Activated naive CD8-positive, alpha-beta T cell treated with anti-CD3 and anti-CD28 coated beads, Interleukin-2, amount 50 U/mL, for 24 hours (primary cell): ENCODE measurements around the gene SLC2A9.
"Not testable (repeated sequence)": the region's sequence is repeated elsewhere in the genome, so short reads cannot be mapped to it uniquely, and the experiment has no call there.

ENCODE experiments used
- ATAC-seq: fragments of 150-1000 bp; cut with Tn5 transposase; one replicate; pipeline ENCODE4 v1.10.0; 2021
- DNase-seq: peaks from one replicate; pipeline ENCODE4 v3.0.0; 2021
- H3K27ac Mint-ChIP-seq: one replicate; pipeline ENCODE4 v1.8.0; 2021; ENCODE audit warnings: mild to moderate bottlenecking, mixed read lengths
- H3K27me3 Mint-ChIP-seq: one replicate; pipeline ENCODE4 v1.8.0; 2021; ENCODE audit warnings: mixed read lengths
- H3K36me3 Mint-ChIP-seq: one replicate; pipeline ENCODE4 v1.8.0; 2021; ENCODE audit warnings: low read depth, mixed read lengths
- H3K4me1 Mint-ChIP-seq: one replicate; pipeline ENCODE4 v1.8.0; 2021; ENCODE audit warnings: mixed read lengths
- H3K4me3 Mint-ChIP-seq: one replicate; pipeline ENCODE4 v1.8.0; 2021; ENCODE audit warnings: mild to moderate bottlenecking, moderate library complexity, mixed read lengths
- H3K9me3 Mint-ChIP-seq: one replicate; pipeline ENCODE4 v1.8.0; 2021; ENCODE audit warnings: mixed read lengths

The SLC2A9 gene

DNA sequence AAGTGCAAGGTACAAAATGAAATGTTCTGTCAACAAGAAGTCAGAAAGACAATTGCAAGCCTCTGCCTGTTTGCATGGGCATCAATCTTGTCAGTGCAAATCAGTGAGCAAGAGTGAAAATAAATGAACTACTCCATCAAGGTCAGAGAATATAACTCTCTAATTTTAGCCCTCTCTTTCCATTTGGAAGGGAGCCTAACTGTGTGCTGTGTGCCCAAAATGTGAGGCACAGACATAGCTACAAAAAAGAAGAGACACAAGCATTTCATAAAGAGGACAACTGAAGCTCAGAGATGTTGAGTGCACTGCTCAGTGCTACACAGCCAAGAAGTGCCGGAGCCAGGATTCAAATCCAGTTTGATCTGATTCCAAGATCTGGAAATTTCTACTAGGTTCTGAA lies 114.3 kb downstream of the SLC2A9 start:
- Mint-ChIP-seq H3K9me3 (no peaks in the 10 kb centered on the region), H3K27ac (no peak overlapping the region), H3K27me3 (peaks cover 4% of the 10 kb centered on the region), H3K36me3 (no peaks in the 10 kb centered on the region), H3K4me1 (no peaks in the 10 kb centered on the region), H3K4me3 (no peak overlapping the region)
- no peak for ATAC-seq
- no peak for DNase-seq

- H3K9me3 Mint-ChIP-seq = no peaks in the 10 kb centered on the region
- no peaks in the 10 kb centered on the region for H3K4me1 Mint-ChIP-seq
- DNase-seq (no peak), ATAC-seq (peak; percentile 69)
- H3K36me3 Mint-ChIP-seq = no peaks in the 10 kb centered on the region
- H3K4me3 Mint-ChIP-seq = no peak overlapping the region
- no peak overlapping the region for H3K27ac Mint-ChIP-seq
- peaks cover 4% of the 10 kb centered on the region for H3K27me3 Mint-ChIP-seq
These were observed 116.2 kb downstream of the SLC2A9 start for GRCh38 chr4:9904976-9905587.

GRCh38 chr4:9903317-9903716 lies 118.0 kb downstream of the SLC2A9 start:
- Mint-ChIP-seq H3K36me3 (no peaks in the 10 kb centered on the region), H3K9me3 (no peaks in the 10 kb centered on the region), H3K27ac (no peak overlapping the region), H3K4me3 (no peak overlapping the region), H3K4me1 (no peaks in the 10 kb centered on the region), H3K27me3 (peaks cover 3% of the 10 kb centered on the region)
- ATAC-seq = no peak
- DNase-seq = no peak

- H3K36me3 Mint-ChIP-seq = no peaks in the 10 kb centered on the region
- ATAC-seq (no peak), DNase-seq (no peak)
- H3K27me3 Mint-ChIP-seq = peaks cover 3% of the 10 kb centered on the region
- no peaks in the 10 kb centered on the region for H3K4me1 Mint-ChIP-seq
- no peak overlapping the region for H3K4me3 Mint-ChIP-seq
- H3K9me3 Mint-ChIP-seq = no peaks in the 10 kb centered on the region
- no peak overlapping the region for H3K27ac Mint-ChIP-seq
These were observed 120.0 kb downstream of the SLC2A9 start for GRCh38 chr4:9901257-9901656.

DNA sequence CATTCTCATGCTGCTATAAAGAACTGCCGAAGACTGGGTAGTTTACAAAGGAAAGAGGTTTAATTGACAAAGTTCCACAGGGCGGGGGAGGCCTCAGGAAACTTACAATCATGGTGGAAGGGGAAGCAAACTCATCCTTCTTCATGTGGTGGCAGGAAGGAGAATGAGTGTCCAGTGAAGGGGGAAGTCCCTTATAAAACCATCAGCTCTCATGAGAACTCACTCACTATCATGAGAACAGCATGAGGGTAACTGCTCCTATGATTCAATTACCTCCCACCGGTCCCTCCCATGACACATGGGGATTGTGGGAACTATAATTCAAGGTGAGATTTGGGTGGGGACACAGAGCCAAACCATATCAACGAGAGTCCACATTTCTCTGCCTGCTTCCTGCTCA lies 120.7 kb downstream of the SLC2A9 start:
- H3K27me3 Mint-ChIP-seq, ATAC-seq, H3K4me3 Mint-ChIP-seq, H3K4me1 Mint-ChIP-seq, H3K9me3 Mint-ChIP-seq, H3K36me3 Mint-ChIP-seq, H3K27ac Mint-ChIP-seq, DNase-seq: not testable (repeated sequence)

DNA sequence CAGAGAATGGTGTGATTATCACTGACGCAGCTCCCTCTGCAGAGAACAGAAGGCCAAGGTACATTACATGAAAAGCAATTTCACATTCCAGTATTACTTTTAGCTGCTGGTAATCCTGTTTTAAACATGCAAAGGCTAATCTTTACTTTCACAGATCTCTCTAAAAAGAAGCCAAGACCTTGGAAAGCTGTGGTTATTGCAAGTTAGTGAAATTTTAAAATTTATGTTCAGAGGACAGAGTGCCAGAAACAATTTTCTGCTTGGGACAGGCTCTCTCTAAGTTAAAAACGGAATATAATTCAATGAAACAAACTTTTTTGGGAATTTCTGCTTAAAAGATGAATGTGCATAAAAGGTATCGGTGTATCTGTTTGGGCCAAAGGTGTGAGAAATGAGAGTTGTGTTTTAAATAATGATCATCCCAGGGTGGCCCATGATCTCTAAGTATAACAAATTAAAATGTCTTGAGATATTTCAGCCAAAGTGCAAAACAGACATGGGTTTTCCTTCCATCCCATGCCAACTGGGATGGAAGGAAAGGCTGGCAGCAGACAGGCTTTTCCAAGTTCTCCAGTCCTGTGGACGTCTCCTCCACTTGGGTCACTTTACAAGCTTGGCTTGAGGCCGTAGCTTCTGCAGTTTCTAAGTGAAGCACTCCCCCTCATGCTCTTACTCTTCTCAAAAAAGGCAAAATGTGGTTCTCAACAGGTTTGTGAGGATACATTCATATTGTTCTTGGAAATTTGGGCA lies 121.8 kb downstream of the SLC2A9 start:
- peaks cover 3% of the 10 kb centered on the region for H3K27me3 Mint-ChIP-seq
- H3K36me3 Mint-ChIP-seq = no peaks in the 10 kb centered on the region
- DNase-seq (no peak), ATAC-seq (no peak)
- no peaks in the 10 kb centered on the region for H3K4me1 Mint-ChIP-seq
- no peak overlapping the region for H3K27ac Mint-ChIP-seq
- H3K4me3 Mint-ChIP-seq = no peak overlapping the region
- no peaks in the 10 kb centered on the region for H3K9me3 Mint-ChIP-seq

- DNase-seq (no peak), ATAC-seq (no peak)
- H3K4me3 Mint-ChIP-seq = no peak overlapping the region
- H3K4me1 Mint-ChIP-seq = no peaks in the 10 kb centered on the region
- H3K9me3 Mint-ChIP-seq = no peaks in the 10 kb centered on the region
- peaks cover 3% of the 10 kb centered on the region for H3K27me3 Mint-ChIP-seq
- no peaks in the 10 kb centered on the region for H3K36me3 Mint-ChIP-seq
- no peak overlapping the region for H3K27ac Mint-ChIP-seq
These were observed 122.5 kb downstream of the SLC2A9 start for GRCh38 chr4:9898596-9899305.

- Mint-ChIP-seq H3K27ac (no peak overlapping the region), H3K4me3 (no peak overlapping the region), H3K36me3 (no peaks in the 10 kb centered on the region), H3K4me1 (no peaks in the 10 kb centered on the region), H3K9me3 (no peaks in the 10 kb centered on the region), H3K27me3 (no peaks in the 10 kb centered on the region)
- ATAC-seq (no peak), DNase-seq (no peak)
These were observed 126.0 kb downstream of the SLC2A9 start for GRCh38 chr4:9895333-9895705.

- H3K27ac Mint-ChIP-seq = no peak overlapping the region
- H3K36me3 Mint-ChIP-seq = no peaks in the 10 kb centered on the region
- H3K27me3 Mint-ChIP-seq = no peaks in the 10 kb centered on the region
- ATAC-seq = no peak
- H3K4me3 Mint-ChIP-seq = no peak overlapping the region
- no peaks in the 10 kb centered on the region for H3K9me3 Mint-ChIP-seq
- DNase-seq = no peak
- no peaks in the 10 kb centered on the region for H3K4me1 Mint-ChIP-seq
These were observed 126.5 kb downstream of the SLC2A9 start for GRCh38 chr4:9894644-9895332.

GRCh38 chr4:9893329-9894108 lies 127.8 kb downstream of the SLC2A9 start:
- Mint-ChIP-seq H3K9me3 (no peaks in the 10 kb centered on the region), H3K36me3 (no peaks in the 10 kb centered on the region), H3K27me3 (no peaks in the 10 kb centered on the region), H3K4me1 (no peaks in the 10 kb centered on the region), H3K4me3 (no peak overlapping the region), H3K27ac (no peak overlapping the region)
- no peak for DNase-seq
- no peak for ATAC-seq

DNA sequence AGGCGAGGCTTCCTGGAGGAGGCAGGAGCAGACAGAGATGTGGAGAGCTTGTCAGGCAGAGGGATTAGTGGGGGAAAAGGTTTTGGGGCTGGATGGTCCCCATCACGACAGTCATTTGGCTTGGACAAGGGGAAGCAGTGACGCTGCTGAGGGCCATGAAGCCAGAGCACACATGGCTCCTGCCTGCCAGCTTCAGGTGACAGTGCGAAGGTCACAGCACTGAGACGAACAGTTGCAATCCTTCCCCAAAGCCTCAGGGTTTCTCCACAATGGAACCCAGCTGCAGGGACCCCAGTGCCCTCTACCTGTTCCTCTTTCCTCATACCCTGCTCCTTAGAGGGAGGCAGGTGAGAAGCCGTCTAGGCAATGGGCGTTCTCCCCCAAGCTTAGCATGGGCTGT lies 129.6 kb downstream of the SLC2A9 start:
- DNase-seq (no peak), ATAC-seq (no peak)
- Mint-ChIP-seq H3K4me3 (no peak overlapping the region), H3K4me1 (no peaks in the 10 kb centered on the region), H3K27ac (no peak overlapping the region), H3K36me3 (no peaks in the 10 kb centered on the region), H3K27me3 (no peaks in the 10 kb centered on the region), H3K9me3 (no peaks in the 10 kb centered on the region)

DNA sequence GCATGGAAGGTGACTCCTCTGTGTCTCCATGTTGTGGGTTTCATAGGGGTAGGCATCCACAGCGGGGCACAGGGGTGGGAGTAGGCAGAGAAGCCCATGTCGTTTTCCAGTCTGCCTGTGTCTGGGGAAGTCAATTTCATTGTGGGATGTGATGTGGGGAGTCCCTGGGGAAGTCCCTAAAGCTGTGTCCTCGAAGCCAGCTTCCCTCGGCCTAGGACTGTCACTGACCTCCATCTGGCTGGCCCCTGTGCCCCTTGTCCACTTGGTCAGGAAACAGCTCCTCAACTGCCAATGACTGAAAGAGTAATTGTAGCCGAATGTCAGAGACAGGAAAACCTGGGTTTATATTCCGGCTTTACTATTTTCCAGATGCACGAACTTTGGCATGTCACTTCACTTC lies 130.2 kb downstream of the SLC2A9 start:
- ATAC-seq (no peak), DNase-seq (no peak)
- H3K27ac Mint-ChIP-seq = no peak overlapping the region
- H3K27me3 Mint-ChIP-seq = no peaks in the 10 kb centered on the region
- no peak overlapping the region for H3K4me3 Mint-ChIP-seq
- H3K9me3 Mint-ChIP-seq = no peaks in the 10 kb centered on the region
- no peaks in the 10 kb centered on the region for H3K4me1 Mint-ChIP-seq
- no peaks in the 10 kb centered on the region for H3K36me3 Mint-ChIP-seq

DNA sequence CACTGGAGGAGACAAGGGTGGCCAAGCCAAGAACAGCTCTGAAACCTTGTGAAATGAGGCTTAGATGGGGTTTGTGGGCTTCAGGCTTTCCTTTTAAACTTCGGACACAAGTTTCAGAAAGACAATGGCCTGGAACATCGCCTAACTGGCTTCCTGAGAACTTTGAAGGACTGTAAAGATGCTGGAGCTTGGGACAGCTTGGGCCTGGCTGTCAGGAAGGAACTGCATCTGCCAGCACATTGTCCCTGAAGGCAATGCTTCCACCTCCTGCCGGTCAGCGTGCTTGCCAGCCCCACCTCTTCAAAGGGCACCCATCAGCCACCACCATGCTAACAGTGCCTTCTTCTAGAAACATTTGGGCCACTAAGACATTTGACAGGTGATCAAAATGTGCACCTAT lies 132.0 kb downstream of the SLC2A9 start:
- Mint-ChIP-seq H3K4me3 (no peak overlapping the region), H3K4me1 (no peaks in the 10 kb centered on the region), H3K36me3 (no peaks in the 10 kb centered on the region), H3K9me3 (no peaks in the 10 kb centered on the region), H3K27ac (no peak overlapping the region), H3K27me3 (no peaks in the 10 kb centered on the region)
- no peak for DNase-seq
- ATAC-seq = no peak

DNA sequence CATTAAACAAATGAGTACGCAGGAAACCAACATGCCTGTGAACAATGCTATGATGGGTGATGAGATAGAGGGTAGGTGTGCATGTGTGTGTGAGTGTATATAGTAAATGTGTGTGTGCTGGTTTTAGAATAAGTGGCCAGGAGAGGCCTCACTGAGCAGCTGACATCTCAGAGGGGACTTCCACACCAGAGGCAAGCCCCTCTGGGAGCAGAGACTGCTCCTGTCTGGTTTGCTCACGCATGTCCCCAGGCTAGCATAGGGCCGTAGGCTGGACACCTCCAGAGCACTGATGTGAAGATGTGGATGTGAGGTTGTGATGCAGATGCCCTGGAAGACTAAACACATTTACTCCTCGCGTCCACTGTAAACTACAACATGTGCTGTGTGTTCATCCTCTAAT lies 135.3 kb downstream of the SLC2A9 start:
- DNase-seq = no peak
- no peaks in the 10 kb centered on the region for H3K4me1 Mint-ChIP-seq
- no peaks in the 10 kb centered on the region for H3K27me3 Mint-ChIP-seq
- no peaks in the 10 kb centered on the region for H3K36me3 Mint-ChIP-seq
- no peak overlapping the region for H3K4me3 Mint-ChIP-seq
- H3K27ac Mint-ChIP-seq = no peak overlapping the region
- no peaks in the 10 kb centered on the region for H3K9me3 Mint-ChIP-seq
- peak; percentile 40 for ATAC-seq
